ENCODE measurements around the gene DCBLD1. TPM values are rescaled to one million over a fixed set of nuclear protein-coding genes. Genes with fewer than 3 reads are reported as not detected.

The DCBLD1 gene
- total and polyA plus RNA-seq, 2 of the 4 experiments (the other 2 are of a cell fraction), result 21.1 to 27.8 TPM

DNA sequence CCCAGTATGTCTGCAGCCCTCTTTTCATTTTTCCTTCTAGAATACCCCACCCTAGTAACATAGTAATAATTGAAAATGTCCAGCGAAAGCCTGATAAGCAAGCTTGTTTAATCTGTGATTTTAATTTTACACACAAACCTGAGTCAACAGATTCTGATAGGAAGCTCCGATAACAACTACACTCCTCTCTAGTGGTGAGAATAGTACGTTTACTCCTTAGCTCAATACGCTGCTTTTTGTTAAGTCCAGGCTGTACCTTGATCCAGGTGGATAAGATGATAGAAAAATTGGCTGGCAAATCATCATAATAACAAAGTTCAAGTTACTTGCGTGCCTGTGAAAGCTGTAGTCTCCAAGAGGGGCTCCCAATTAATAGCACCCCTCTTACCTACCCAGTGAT lies 25.5 kb upstream of the DCBLD1 start:
- no peak overlapping the region for H4K5ac ChIP-seq (ENCODE audit: low read depth, low read length)
- H3K4me2 ChIP-seq (ENCODE audit: low read depth, low read length), result no peak overlapping the region
- no peaks in the 10 kb centered on the region for H3K9me3 ChIP-seq (ENCODE audit: control insufficient read depth, insufficient read depth, low read length)
- WGBS, 2 experiments (ENCODE audit: extremely low coverage in 2 of 2, insufficient read length in 1 of 2), result no CpG with 5 or more reads among the region's 5 CpGs
- H3K9me1 ChIP-seq (ENCODE audit: insufficient read depth, low read length), result peaks cover 2% of the 10 kb centered on the region; the same call in 1 of the 2 replicates
- peaks cover 2% of the 10 kb centered on the region for H3K4me1 ChIP-seq (ENCODE audit: control insufficient read depth, insufficient read depth, low read length)
- H4K91ac ChIP-seq (ENCODE audit: insufficient read depth, low read depth, low read length), result no peak overlapping the region
- H4K20me1 ChIP-seq (ENCODE audit: insufficient read depth, low read length), result no peaks in the 10 kb centered on the region
- H3K79me1 ChIP-seq (ENCODE audit: low read depth in 1 of 2, low read length in 2 of 2), result no peaks in the 10 kb centered on the region
- no peaks in the 10 kb centered on the region for H3K27me3 ChIP-seq (ENCODE audit: control insufficient read depth, insufficient read depth, low read length)
- H3K36me3 ChIP-seq (ENCODE audit: control insufficient read depth, insufficient read depth, low read length), result no peaks in the 10 kb centered on the region
- dilution Hi-C loops (cut with HindIII; ENCODE audit: low sequenced_read_pairs, unreplicated experiment) (no loop called here), intact Hi-C loops (cut with micrococcal nuclease) (no loop called here), in situ Hi-C loops (cut with MboI; ENCODE audit: low sequenced_read_pairs) (no loop called here)
- H2AFZ ChIP-seq (replicated peaks; ENCODE audit: low read length, poor library complexity), result no peak overlapping the region
- ATAC-seq (ENCODE audit: low read depth) (no peak), DNase-seq (no peak)
- no peak overlapping the region for H3K14ac ChIP-seq (replicated peaks; ENCODE audit: low read depth, low read length)
- H3K4me3 ChIP-seq (ENCODE audit: insufficient read depth, low read depth, low read length), result no peak overlapping the region
- no peak overlapping the region for H3K18ac ChIP-seq (ENCODE audit: low read depth, low read length)
- H2AK9ac ChIP-seq (replicated peaks; ENCODE audit: low read depth, low read length, poor library complexity), result no peak overlapping the region
- H3K4ac ChIP-seq (ENCODE audit: low read depth, low read length), result no peak overlapping the region
- no peak for TF ChIP-seq NFE2L2 (IDR thresholded peaks at IDR 0.05; ENCODE audit: low read depth, low read length)
- no peak for TF ChIP-seq SMC3 (IDR thresholded peaks at IDR 0.05; ENCODE audit: low read depth, low read length)
- no peak for TF ChIP-seq MAZ (IDR thresholded peaks at IDR 0.05; ENCODE audit: borderline replicate concordance, low read depth, low read length)
- TF ChIP-seq, protein P1, sequence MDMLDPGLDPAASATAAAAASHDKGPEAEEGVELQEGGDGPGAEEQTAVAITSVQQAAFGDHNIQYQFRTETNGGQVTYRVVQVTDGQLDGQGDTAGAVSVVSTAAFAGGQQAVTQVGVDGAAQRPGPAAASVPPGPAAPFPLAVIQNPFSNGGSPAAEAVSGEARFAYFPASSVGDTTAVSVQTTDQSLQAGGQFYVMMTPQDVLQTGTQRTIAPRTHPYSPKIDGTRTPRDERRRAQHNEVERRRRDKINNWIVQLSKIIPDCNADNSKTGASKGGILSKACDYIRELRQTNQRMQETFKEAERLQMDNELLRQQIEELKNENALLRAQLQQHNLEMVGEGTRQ (IDR thresholded peaks at IDR 0.05; ENCODE audit: low read depth, low read length), result no peak
- TF ChIP-seq CHD1 (IDR thresholded peaks at IDR 0.05; ENCODE audit: low read depth, low read length), result no peak
- no peak for TF ChIP-seq RAD21 (IDR thresholded peaks at IDR 0.05; ENCODE audit: low read length)
- TF ChIP-seq RFX5 (IDR thresholded peaks at IDR 0.05; ENCODE audit: low read depth, low read length), result no peak
- no peak for TF ChIP-seq BHLHE40 (IDR thresholded peaks at IDR 0.05; ENCODE audit: low read depth, low read length)
- no peak for TF ChIP-seq MXI1 (IDR thresholded peaks at IDR 0.05; ENCODE audit: borderline replicate concordance, low read depth, low read length)
- no peak overlapping the region for H3K27ac ChIP-seq (ENCODE audit: insufficient read depth, low read length)
- ChIA-PET POLR2A (ENCODE audit: unreplicated experiment) (no interaction called here), CTCF (interaction anchor here (1.2 kb wide), 1 partner anchor 27 kb away, joined by 3 read pairs; no protein-coding TSS in a partner anchor)
- no peak overlapping the region for H2AK5ac ChIP-seq (ENCODE audit: low read depth, low read length)
- no peak overlapping the region for H2BK5ac ChIP-seq (ENCODE audit: low read depth, low read length, poor library complexity, severe bottlenecking)
- H2BK120ac ChIP-seq (ENCODE audit: low read depth, low read length), result no peak overlapping the region
- no peak overlapping the region for H2BK20ac ChIP-seq (ENCODE audit: low read depth, low read length)
- no TSS peak for BruUV-seq (replicated peaks)
- no peak overlapping the region for H3K9ac ChIP-seq (ENCODE audit: low read depth, low read length)
- H3K23ac ChIP-seq (ENCODE audit: low read depth, low read length), result no peak overlapping the region
- H4K8ac ChIP-seq (ENCODE audit: low read depth in 2 of 2, low read length in 2 of 2), result no peak overlapping the region
- no peak overlapping the region for H3K56ac ChIP-seq (ENCODE audit: extremely low read depth, insufficient read depth, low read length)
- no peak overlapping the region for H2BK15ac ChIP-seq (ENCODE audit: low read depth, low read length)
